HG03045 (cell line): ENCODE measurements around the gene ST3GAL3.
A peak's percentile ranks its signal among the peaks of the same experiment; 100 is the strongest.

Source experiments
- ATAC-seq: cut with Tn5 transposase; IDR thresholded peaks from one replicate; pipeline ENCODE4 v1.9.1; 2021; ENCODE audit warnings: mild to moderate bottlenecking, moderate library complexity; ENCODE audit not compliant: unreplicated experiment

ST3GAL3 gene

GRCh38 chr1:43707190-43708001, at the start of gene ST3GAL3:
TSS of gene ST3GAL3 (plus strand) at chr1:43707536. CDS start at chr1:43736263, 28,727 bp downstream.
- peak; percentile 94 for ATAC-seq

GRCh38 chr1:43659212-43660166, 47.8 kb upstream of the ST3GAL3 start:
- no peak for ATAC-seq

GRCh38 chr1:43660355-43660754, 47.0 kb upstream of the ST3GAL3 start:
- no peak for ATAC-seq

GRCh38 chr1:43664369-43664768, 43.0 kb upstream of the ST3GAL3 start:
- no peak for ATAC-seq

GRCh38 chr1:43666608-43667007, 40.7 kb upstream of the ST3GAL3 start:
- no peak for ATAC-seq

GRCh38 chr1:43668956-43669355, 38.4 kb upstream of the ST3GAL3 start:
- ATAC-seq, result no peak

- no peak for ATAC-seq
These were observed 37.5 kb upstream of the ST3GAL3 start for GRCh38 chr1:43669878-43670277.

- ATAC-seq, result no peak
These were observed 36.1 kb upstream of the ST3GAL3 start for GRCh38 chr1:43671193-43671592.

GRCh38 chr1:43671626-43672330, 35.6 kb upstream of the ST3GAL3 start:
- no peak for ATAC-seq

GRCh38 chr1:43673261-43673660, 34.1 kb upstream of the ST3GAL3 start:
- no peak for ATAC-seq

- ATAC-seq, result no peak
These were observed 28.4 kb upstream of the ST3GAL3 start for GRCh38 chr1:43678940-43679339.

- ATAC-seq, result no peak
These were observed 23.8 kb upstream of the ST3GAL3 start for GRCh38 chr1:43683560-43683959.

- ATAC-seq, result no peak
These were observed 20.5 kb upstream of the ST3GAL3 start for GRCh38 chr1:43686801-43687200.

- no peak for ATAC-seq
These were observed 19.8 kb upstream of the ST3GAL3 start for GRCh38 chr1:43687301-43688108.

- no peak for ATAC-seq
These were observed 19.3 kb upstream of the ST3GAL3 start for GRCh38 chr1:43688109-43688387.

- ATAC-seq, result no peak
These were observed 18.7 kb upstream of the ST3GAL3 start for GRCh38 chr1:43688594-43689000.

- no peak for ATAC-seq
These were observed 18.0 kb upstream of the ST3GAL3 start for GRCh38 chr1:43689289-43689688.

GRCh38 chr1:43691871-43692815, 15.2 kb upstream of the ST3GAL3 start:
- no peak for ATAC-seq

- no peak for ATAC-seq
These were observed 14.0 kb upstream of the ST3GAL3 start for GRCh38 chr1:43693371-43693770.
